AG10803 (cell line): Measurements from ENCODE around the gene CLCA2.

ENCODE experiments used
- DNase-seq: peaks from one replicate; pipeline ENCODE4 v3.0.0; 2010; ENCODE audit warnings: low read depth
- H3K4me3 ChIP-seq: 2 replicates; pipeline ENCODE4 v1.5.1; 2011; ENCODE audit warnings: mild to moderate bottlenecking, low read length, control low read depth
- TF ChIP-seq, protein P1 (sequence below): conservative IDR thresholded peaks from 2 replicates; pipeline ENCODE4 v1.5.1; 2011; ENCODE audit warnings: mild to moderate bottlenecking, low read length, control low read depth, inconsistent platforms

Gene CLCA2

DNA sequence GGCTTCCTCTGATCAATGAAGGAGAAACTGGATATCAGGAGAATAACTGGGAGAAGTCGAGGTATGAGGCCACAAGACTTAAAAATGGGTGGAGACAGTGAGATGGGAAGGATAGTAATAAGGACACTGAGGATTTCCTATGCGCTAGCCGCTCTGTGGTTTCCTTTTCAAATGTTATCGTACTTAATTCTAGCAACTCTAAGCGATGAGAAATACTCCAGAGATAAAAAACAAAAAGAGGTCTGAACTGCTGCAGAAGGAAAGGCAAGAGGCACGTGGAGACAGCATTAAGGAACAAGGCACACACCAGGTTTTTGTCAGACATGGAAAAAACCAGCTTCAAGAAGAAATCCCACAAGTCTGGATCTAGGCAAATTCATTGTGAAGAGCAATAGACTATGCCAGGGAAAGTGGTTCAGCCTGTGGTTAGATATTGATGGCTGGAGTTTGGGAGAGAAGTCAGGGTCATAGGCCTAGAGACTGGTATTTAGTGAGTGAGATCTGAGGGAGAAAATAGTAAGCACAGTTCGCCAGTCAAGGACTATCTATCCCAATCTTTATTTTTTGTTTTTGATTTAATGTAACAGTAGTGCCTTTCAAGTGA, 5.3 kb downstream of the CLCA2 start:
- TF ChIP-seq, protein P1, sequence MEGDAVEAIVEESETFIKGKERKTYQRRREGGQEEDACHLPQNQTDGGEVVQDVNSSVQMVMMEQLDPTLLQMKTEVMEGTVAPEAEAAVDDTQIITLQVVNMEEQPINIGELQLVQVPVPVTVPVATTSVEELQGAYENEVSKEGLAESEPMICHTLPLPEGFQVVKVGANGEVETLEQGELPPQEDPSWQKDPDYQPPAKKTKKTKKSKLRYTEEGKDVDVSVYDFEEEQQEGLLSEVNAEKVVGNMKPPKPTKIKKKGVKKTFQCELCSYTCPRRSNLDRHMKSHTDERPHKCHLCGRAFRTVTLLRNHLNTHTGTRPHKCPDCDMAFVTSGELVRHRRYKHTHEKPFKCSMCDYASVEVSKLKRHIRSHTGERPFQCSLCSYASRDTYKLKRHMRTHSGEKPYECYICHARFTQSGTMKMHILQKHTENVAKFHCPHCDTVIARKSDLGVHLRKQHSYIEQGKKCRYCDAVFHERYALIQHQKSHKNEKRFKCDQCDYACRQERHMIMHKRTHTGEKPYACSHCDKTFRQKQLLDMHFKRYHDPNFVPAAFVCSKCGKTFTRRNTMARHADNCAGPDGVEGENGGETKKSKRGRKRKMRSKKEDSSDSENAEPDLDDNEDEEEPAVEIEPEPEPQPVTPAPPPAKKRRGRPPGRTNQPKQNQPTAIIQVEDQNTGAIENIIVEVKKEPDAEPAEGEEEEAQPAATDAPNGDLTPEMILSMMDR, result no peak
- H3K4me3 ChIP-seq, result no peak overlapping the region
- DNase-seq, result peak; percentile 42

DNA sequence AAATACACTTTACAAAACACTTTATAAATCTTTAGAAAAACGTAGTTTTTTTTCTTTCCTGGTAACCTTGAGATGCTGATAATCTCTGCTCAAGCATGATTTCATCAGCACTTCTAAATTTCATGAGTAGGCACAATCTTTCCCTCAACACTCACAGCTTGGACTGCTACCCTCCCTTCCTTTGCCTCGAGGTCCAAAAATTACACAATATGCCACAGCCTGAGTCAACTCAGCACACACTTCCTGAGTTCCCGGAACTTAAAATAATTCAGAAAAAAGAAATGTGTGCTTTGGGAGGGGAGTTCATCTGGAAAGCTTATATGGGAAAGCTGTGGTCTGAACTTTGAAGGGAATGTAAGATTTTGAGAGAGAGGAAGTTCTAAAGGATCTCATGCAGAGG, 5.9 kb downstream of the CLCA2 start:
- DNase-seq, result peak; percentile 95
- no peak overlapping the region for H3K4me3 ChIP-seq

DNA sequence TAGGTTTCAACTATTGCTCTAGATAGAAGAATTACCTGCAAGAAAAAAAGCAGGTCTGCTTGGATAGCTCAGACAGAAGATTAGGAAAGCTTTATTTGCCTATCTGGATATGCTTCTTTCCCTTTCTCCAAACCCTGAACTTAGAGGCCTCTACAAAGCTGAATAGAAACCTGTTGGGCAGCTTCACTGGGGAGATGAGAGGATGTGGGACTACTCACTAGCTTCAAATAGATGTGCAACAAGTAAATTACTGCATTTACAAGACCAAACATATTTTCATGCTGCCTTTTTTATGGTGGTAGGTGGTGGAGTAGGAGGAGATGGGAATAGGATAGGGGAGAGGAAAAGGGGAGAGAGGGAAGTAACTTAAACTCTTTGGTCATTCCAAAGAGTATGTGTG, 6.4 kb downstream of the CLCA2 start:
- no peak overlapping the region for H3K4me3 ChIP-seq
- no peak for DNase-seq
- TF ChIP-seq, protein P1, result no peak

More for the DNA sequence above, 5.9 kb downstream of the CLCA2 start:
- TF ChIP-seq, protein P1, result no peak

DNA sequence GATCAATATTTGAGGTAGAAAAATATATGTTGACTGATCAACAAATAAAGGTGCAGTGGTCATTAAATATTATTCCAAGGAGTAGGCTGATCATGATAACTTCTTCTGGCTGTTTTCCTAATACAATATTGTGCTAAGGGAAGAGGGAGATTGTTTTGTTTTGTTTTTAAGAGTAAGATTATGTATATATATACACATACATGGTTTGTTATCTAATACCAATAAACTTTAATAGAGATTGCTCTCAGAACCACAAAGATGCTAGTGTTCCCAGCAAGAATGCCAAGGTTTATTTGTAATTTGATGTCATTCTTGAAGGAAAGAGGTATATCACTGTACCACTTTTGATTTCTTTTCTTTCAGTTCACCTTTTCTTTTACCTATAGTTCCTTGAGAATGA, 10.1 kb downstream of the CLCA2 start:
- H3K4me3 ChIP-seq, result no peak overlapping the region
- TF ChIP-seq, protein P1, result no peak
- DNase-seq, result no peak

DNA sequence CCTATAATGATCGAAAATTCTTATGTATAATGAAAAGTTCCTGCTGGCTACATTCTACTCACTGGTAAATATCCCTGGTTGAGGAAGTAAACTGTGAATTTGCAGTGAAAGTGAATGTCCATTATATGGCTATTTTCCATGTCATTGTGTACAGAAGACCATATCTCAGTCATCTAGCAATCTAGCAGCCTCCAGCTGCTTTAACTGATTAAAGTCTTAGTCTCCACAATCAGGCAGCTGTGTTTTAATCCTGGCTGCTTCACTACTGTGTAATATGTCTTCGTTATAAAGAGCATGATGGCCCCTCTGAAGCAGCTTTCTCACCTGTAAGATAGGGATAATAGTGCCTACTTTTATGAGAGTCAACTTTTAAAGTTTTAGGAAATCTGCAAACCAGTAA, 11.4 kb downstream of the CLCA2 start:
- no peak overlapping the region for H3K4me3 ChIP-seq
- TF ChIP-seq, protein P1, result no peak
- DNase-seq, result no peak

DNA sequence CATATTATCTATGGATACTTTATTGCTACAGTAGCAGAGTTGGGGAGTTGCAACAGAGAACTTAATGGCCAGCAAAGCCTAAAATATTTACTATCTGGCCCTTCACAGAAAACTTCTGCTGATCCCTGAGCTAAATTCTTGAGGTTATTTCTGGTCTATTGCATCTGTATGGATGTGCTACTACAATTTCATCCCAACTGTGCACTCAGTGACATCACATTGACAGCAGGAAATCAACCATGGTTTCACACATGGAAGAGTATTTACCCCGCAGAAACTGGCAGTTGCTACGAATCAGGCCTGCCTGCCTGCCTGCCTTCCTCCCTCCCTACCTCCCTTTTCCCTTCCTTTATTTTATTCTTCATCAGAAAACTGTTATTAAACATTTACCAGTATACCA, 12.1 kb downstream of the CLCA2 start:
- no peak overlapping the region for H3K4me3 ChIP-seq
- TF ChIP-seq, protein P1, result no peak
- peak; percentile 22 for DNase-seq

DNA sequence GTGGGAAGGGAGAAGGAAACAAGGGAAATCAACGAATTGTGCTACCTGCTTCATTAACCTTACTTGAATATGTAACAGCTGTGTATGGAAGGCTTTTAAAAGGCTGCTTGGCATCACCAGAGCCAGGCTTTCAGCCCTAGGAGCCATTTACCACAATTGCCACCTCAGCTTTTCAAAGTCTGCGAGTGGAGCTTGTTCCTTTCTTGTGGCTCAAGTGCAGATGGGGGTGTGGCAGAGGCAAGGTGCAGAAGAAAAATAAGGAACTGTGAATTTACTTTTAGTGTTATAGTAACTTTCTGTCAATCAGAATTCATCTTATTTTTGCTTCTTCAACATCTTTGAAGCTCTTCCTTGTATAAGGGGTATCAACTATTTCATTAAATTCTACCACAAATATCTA, 17.6 kb downstream of the CLCA2 start:
- H3K4me3 ChIP-seq, result no peak overlapping the region
- DNase-seq, result no peak
- TF ChIP-seq, protein P1, result no peak
